ENCODE data around the gene ABCG2. TPM values are rescaled to one million over a fixed set of nuclear protein-coding genes. Genes with fewer than 3 reads are reported as not detected.

Gene ABCG2
- total RNA-seq, 2 experiments from 2014 or later: 1.8 to 4.4 TPM

- peaks cover 23% of the 10 kb centered on the region for H3K36me3 Mint-ChIP-seq
- no peak for DNase-seq
- CTCF ChIA-PET: no interaction called here
- no peak for ATAC-seq
- no peak overlapping the region for H3K4me3 Mint-ChIP-seq
- no peaks in the 10 kb centered on the region for H3K4me1 Mint-ChIP-seq
- no peaks in the 10 kb centered on the region for H3K9me3 Mint-ChIP-seq (ENCODE audit: low read depth)
- no peaks in the 10 kb centered on the region for H3K27me3 Mint-ChIP-seq
- no peak overlapping the region for H3K27ac Mint-ChIP-seq
These were observed 95.6 kb downstream of the ABCG2 start for GRCh38 chr4:88062843-88063242.

GRCh38 chr4:88062311-88062710 is 96.1 kb downstream of the ABCG2 start:
- no peaks in the 10 kb centered on the region for H3K9me3 Mint-ChIP-seq (ENCODE audit: low read depth)
- no peaks in the 10 kb centered on the region for H3K4me1 Mint-ChIP-seq
- no peak for DNase-seq
- H3K27ac Mint-ChIP-seq: no peak overlapping the region
- peaks cover 18% of the 10 kb centered on the region for H3K36me3 Mint-ChIP-seq
- no peaks in the 10 kb centered on the region for H3K27me3 Mint-ChIP-seq
- CTCF ChIA-PET: interaction anchor here (1.0 kb wide), 1 partner anchor 214 kb away, joined by 3 read pairs; no protein-coding TSS in a partner anchor
- no peak for ATAC-seq
- no peak overlapping the region for H3K4me3 Mint-ChIP-seq

- CTCF ChIA-PET: no interaction called here
- ATAC-seq: no peak
- DNase-seq: no peak
- H3K4me1 Mint-ChIP-seq: no peaks in the 10 kb centered on the region
- no peak overlapping the region for H3K27ac Mint-ChIP-seq
- no peaks in the 10 kb centered on the region for H3K27me3 Mint-ChIP-seq
- no peak overlapping the region for H3K4me3 Mint-ChIP-seq
- H3K9me3 Mint-ChIP-seq (ENCODE audit: low read depth): no peaks in the 10 kb centered on the region
- peaks cover 10% of the 10 kb centered on the region for H3K36me3 Mint-ChIP-seq
These were observed 98.0 kb downstream of the ABCG2 start for GRCh38 chr4:88060431-88060830.

- Mint-ChIP-seq H3K27me3 (no peaks in the 10 kb centered on the region), H3K4me1 (no peaks in the 10 kb centered on the region), H3K9me3 (ENCODE audit: low read depth) (no peaks in the 10 kb centered on the region), H3K36me3 (peaks cover 9% of the 10 kb centered on the region), H3K27ac (no peak overlapping the region), H3K4me3 (no peak overlapping the region)
- CTCF ChIA-PET: interaction anchor here (1.3 kb wide), 1 partner anchor 27 kb away, joined by 3 read pairs; no protein-coding TSS in a partner anchor
- no peak for ATAC-seq
- DNase-seq: no peak
These were observed 98.7 kb downstream of the ABCG2 start for GRCh38 chr4:88059766-88060165.

- DNase-seq: no peak
- Mint-ChIP-seq H3K4me1 (no peaks in the 10 kb centered on the region), H3K4me3 (no peak overlapping the region), H3K9me3 (ENCODE audit: low read depth) (no peaks in the 10 kb centered on the region), H3K27me3 (no peaks in the 10 kb centered on the region), H3K36me3 (peaks cover 7% of the 10 kb centered on the region), H3K27ac (no peak overlapping the region)
- CTCF ChIA-PET: interaction anchor here (0.6 to 1.3 kb wide), 2 partner anchors 31 to 161 kb away, joined by 3 to 4 read pairs; no protein-coding TSS in a partner anchor
- no peak for ATAC-seq
These were observed 100.1 kb downstream of the ABCG2 start for GRCh38 chr4:88058295-88058694.

GRCh38 chr4:88054901-88055300 is 103.5 kb downstream of the ABCG2 start:
- DNase-seq: no peak
- H3K27me3 Mint-ChIP-seq: no peaks in the 10 kb centered on the region
- no peak overlapping the region for H3K27ac Mint-ChIP-seq
- CTCF ChIA-PET: interaction anchor here (1.7 kb wide), 1 partner anchor 157 kb away, joined by 9 read pairs; no protein-coding TSS in a partner anchor
- no peaks in the 10 kb centered on the region for H3K9me3 Mint-ChIP-seq (ENCODE audit: low read depth)
- no peaks in the 10 kb centered on the region for H3K4me1 Mint-ChIP-seq
- peaks cover 8% of the 10 kb centered on the region for H3K36me3 Mint-ChIP-seq
- ATAC-seq: peak; percentile 49
- H3K4me3 Mint-ChIP-seq: no peak overlapping the region

- H3K27me3 Mint-ChIP-seq: no peaks in the 10 kb centered on the region
- no peak overlapping the region for H3K27ac Mint-ChIP-seq
- ATAC-seq (no peak), DNase-seq (no peak)
- no peaks in the 10 kb centered on the region for H3K9me3 Mint-ChIP-seq (ENCODE audit: low read depth)
- CTCF ChIA-PET: interaction anchor here (0.9 to 1.7 kb wide), 2 partner anchors 156 to 158 kb away, joined by 6 to 9 read pairs; no protein-coding TSS in a partner anchor
- no peak overlapping the region for H3K4me3 Mint-ChIP-seq
- no peaks in the 10 kb centered on the region for H3K4me1 Mint-ChIP-seq
- peaks cover 8% of the 10 kb centered on the region for H3K36me3 Mint-ChIP-seq
These were observed 104.2 kb downstream of the ABCG2 start for GRCh38 chr4:88054229-88054628.

- CTCF ChIA-PET: no interaction called here
- no peaks in the 10 kb centered on the region for H3K9me3 Mint-ChIP-seq (ENCODE audit: low read depth)
- H3K27me3 Mint-ChIP-seq: no peaks in the 10 kb centered on the region
- no peak for DNase-seq
- no peaks in the 10 kb centered on the region for H3K4me1 Mint-ChIP-seq
- ATAC-seq: no peak
- H3K4me3 Mint-ChIP-seq: no peak overlapping the region
- H3K36me3 Mint-ChIP-seq: peaks cover 15% of the 10 kb centered on the region
- no peak overlapping the region for H3K27ac Mint-ChIP-seq
These were observed 113.4 kb downstream of the ABCG2 start for GRCh38 chr4:88045021-88045420.

GRCh38 chr4:88043586-88044340 is 114.7 kb downstream of the ABCG2 start:
- DNase-seq (no peak), ATAC-seq (no peak)
- Mint-ChIP-seq H3K36me3 (peaks cover 15% of the 10 kb centered on the region), H3K9me3 (ENCODE audit: low read depth) (no peaks in the 10 kb centered on the region), H3K4me1 (no peaks in the 10 kb centered on the region), H3K27ac (no peak overlapping the region), H3K4me3 (no peak overlapping the region), H3K27me3 (no peaks in the 10 kb centered on the region)
- CTCF ChIA-PET: interaction anchor here (2.0 kb wide), 1 partner anchor 10 kb away, joined by 6 read pairs; no protein-coding TSS in a partner anchor

- Mint-ChIP-seq H3K4me3 (no peak overlapping the region), H3K4me1 (no peaks in the 10 kb centered on the region), H3K9me3 (ENCODE audit: low read depth) (no peaks in the 10 kb centered on the region), H3K27me3 (no peaks in the 10 kb centered on the region), H3K36me3 (peaks cover 14% of the 10 kb centered on the region), H3K27ac (no peak overlapping the region)
- CTCF ChIA-PET: interaction anchor here (1.6 to 2.0 kb wide), 2 partner anchors 10 to 176 kb away, joined by 3 to 6 read pairs; no protein-coding TSS in a partner anchor
- DNase-seq (no peak), ATAC-seq (no peak)
These were observed 115.4 kb downstream of the ABCG2 start for GRCh38 chr4:88043001-88043400.

- CTCF ChIA-PET: interaction anchor here (1.0 to 1.6 kb wide), 2 partner anchors 170 to 177 kb away, joined by 3 to 4 read pairs; no protein-coding TSS in a partner anchor
- H3K36me3 Mint-ChIP-seq: peaks cover 14% of the 10 kb centered on the region
- H3K4me1 Mint-ChIP-seq: no peaks in the 10 kb centered on the region
- DNase-seq (no peak), ATAC-seq (no peak)
- H3K4me3 Mint-ChIP-seq: no peak overlapping the region
- H3K27ac Mint-ChIP-seq: no peak overlapping the region
- no peaks in the 10 kb centered on the region for H3K27me3 Mint-ChIP-seq
- no peaks in the 10 kb centered on the region for H3K9me3 Mint-ChIP-seq (ENCODE audit: low read depth)
These were observed 116.8 kb downstream of the ABCG2 start for GRCh38 chr4:88041626-88042025.

- Mint-ChIP-seq H3K9me3 (ENCODE audit: low read depth) (no peaks in the 10 kb centered on the region), H3K27me3 (no peaks in the 10 kb centered on the region), H3K36me3 (peaks cover 18% of the 10 kb centered on the region), H3K27ac (no peak overlapping the region), H3K4me3 (no peak overlapping the region), H3K4me1 (no peaks in the 10 kb centered on the region)
- ATAC-seq (no peak), DNase-seq (no peak)
- CTCF ChIA-PET: no interaction called here
These were observed 117.7 kb downstream of the ABCG2 start for GRCh38 chr4:88040707-88041106.
